SH-SY5Y (cell line): ENCODE measurements around the gene QRICH1.

Experiments used
- GATA2 ChIP-seq: IDR thresholded peaks from 2 replicates; pipeline ENCODE4 v1.6.1; 2011; ENCODE audit warnings: mild to moderate bottlenecking, low read depth, low read length
- GATA3 ChIP-seq: IDR thresholded peaks from 2 replicates; pipeline ENCODE4 v1.6.1; 2011; ENCODE audit warnings: low read depth, mild to moderate bottlenecking, low read length, moderate library complexity

QRICH1 gene

GRCh38 chr3:49012441-49013017 lies 81.3 kb downstream of the QRICH1 start:
- TF ChIP-seq GATA2 (no peak), GATA3 (no peak)

GRCh38 chr3:49009396-49009795 lies 84.5 kb downstream of the QRICH1 start:
- no peak for TF ChIP-seq GATA3
- no peak for TF ChIP-seq GATA2

DNA sequence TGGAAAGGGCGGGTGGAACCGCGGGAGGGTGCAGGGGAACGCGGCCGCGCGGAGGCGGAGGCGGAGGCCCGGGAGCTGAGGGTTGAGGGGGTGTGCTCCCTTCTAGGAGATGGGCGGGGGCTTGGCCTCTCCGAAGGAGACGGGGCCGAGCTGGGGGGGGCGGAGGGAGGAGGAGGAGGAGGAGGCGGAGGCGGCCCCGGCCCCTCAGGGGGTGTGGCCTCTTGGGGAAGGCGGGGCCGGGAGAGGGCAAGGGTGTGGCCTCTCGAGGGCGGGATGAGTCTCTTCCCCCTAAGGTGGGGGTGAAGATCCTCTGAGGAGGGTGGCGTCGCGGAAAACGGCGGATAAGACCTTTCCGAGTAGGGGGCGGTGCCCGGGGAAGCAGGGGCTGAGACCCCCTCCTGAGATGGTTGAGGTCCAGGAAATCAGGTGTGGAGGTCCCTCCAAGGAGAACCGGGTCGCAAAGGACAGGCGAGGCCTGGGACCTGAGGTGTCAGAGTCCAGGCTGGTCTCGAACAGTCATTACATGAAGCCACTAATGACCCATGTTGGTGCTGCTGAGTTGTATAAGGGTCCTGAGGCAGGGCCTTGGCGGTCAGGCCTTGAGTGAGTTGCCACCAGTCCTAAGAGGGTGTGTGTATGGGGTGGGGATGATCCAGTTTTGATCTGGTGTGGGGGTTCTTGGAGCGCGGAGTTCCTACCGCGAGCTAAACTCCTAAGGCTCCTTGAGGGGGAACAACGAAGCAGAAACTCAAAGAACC lies 85.9 kb downstream of the QRICH1 start:
- no peak for TF ChIP-seq GATA3
- TF ChIP-seq GATA2: no peak

GRCh38 chr3:49007068-49007770 lies 86.7 kb downstream of the QRICH1 start, which contains the start of gene WDR6:
Gene WDR6 (plus strand): TSS chr3:49007391. CDS start chr3:49007432, 41 bp downstream.
- TF ChIP-seq GATA2 (no peak), GATA3 (no peak)

DNA sequence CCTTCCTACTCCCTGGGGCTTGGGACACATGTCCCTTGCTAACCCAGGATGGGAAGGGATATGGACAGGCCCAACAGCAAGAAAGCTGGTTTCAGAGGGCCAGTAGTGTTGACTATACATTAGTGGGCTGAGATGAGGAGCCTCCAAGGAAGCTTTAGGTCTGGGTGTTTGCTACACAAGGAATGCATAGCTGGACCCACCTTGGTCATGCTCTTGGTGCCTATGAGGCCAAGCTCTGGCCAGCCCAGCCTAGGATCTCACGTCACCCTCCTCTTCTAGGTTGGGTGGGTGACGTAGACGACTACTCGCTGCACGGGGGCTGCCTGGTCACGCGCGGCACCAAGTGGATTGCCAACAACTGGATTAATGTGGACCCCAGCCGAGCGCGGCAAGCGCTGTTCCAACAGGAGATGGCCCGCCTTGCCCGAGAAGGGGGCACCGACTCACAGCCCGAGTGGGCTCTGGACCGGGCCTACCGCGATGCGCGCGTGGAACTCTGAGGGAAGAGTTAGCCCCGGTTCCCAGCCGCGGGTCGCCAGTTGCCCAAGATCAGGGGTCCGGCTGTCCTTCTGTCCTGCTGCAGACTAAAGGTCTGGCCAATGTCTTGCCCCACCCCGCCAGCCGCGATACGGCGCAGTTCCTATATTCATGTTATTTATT lies 87.3 kb downstream of the QRICH1 start:
- no peak for TF ChIP-seq GATA3

GRCh38 chr3:49005998-49006397 lies 87.9 kb downstream of the QRICH1 start:
- TF ChIP-seq GATA3: no peak
- TF ChIP-seq GATA2: no peak

GRCh38 chr3:49005303-49005680 lies 88.6 kb downstream of the QRICH1 start:
- TF ChIP-seq GATA3 (no peak), GATA2 (no peak)

DNA sequence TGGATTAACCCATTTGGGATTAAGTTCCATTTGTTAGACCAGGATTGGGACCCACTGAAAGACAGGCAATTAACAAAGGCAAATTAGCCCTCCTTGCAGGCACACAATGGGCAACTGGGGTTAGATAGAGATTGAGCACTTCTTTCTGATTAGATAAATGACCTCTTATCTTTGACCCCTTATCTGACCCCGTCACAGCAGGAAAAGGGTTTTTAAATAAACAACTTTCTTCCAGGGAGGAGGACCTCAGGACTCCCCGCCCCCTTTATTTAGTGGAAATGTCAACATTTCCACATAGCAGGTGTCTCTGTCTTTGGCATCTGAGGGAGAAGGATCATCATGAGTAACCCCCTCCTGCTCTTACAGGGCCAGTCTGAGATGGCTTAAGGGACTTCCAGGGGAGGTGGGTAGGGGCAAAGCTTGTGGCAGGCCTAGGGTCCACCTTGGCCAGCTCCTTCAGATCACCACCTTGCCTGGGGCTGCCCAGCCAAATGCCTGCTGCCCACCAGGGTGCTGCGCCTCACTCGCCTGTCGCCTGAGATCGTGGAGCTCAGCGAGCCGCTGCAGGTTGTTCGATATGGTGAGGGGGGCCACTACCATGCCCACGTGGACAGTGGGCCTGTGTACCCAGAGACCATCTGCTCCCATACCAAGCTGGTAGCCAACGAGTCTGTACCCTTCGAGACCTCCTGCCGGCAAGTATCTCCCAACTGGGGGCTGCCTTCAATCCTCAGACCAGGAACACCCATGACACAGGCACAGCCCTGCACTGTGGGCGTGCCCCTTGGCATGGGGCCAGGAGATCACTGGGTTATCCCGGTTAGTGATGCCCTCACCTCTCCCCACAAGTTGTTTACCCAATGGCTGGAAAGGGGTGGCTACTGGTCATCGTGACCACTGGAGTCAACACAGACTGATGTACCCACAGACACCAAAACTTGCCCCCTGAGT lies 89.2 kb downstream of the QRICH1 start:
- no peak for TF ChIP-seq GATA2
- TF ChIP-seq GATA3: no peak

GRCh38 chr3:49001155-49001554 lies 92.7 kb downstream of the QRICH1 start:
- TF ChIP-seq GATA2: no peak
- TF ChIP-seq GATA3: no peak

- TF ChIP-seq GATA2 (no peak), GATA3 (no peak)
These were observed 94.6 kb downstream of the QRICH1 start for GRCh38 chr3:48999085-48999858.

GRCh38 chr3:48997714-48998637 lies 95.9 kb downstream of the QRICH1 start:
- TF ChIP-seq GATA2 (no peak), GATA3 (no peak)
